Posterior cingulate gyrus (tissue), 11 donors: ENCODE results near the gene TRPV3.
"Not testable (repeated sequence)": the region's sequence is repeated elsewhere in the genome, so short reads cannot be mapped to it uniquely, and the experiment has no call there.

Experiments
- DNase-seq, 10 donors: peaks; one replicate each; pipeline versions ENCODE4 v3.0.0 to v3.0.0-alpha.2; 2020 to 2021; ENCODE audit warnings: mixed read lengths in 3 of 10
- intact Hi-C: fragments of 100-400 bp; cut with DNase I; formaldehyde crosslinking; loops from one replicate; pipeline ENCODE4 v1.15.1; 2023

The TRPV3 gene

DNA sequence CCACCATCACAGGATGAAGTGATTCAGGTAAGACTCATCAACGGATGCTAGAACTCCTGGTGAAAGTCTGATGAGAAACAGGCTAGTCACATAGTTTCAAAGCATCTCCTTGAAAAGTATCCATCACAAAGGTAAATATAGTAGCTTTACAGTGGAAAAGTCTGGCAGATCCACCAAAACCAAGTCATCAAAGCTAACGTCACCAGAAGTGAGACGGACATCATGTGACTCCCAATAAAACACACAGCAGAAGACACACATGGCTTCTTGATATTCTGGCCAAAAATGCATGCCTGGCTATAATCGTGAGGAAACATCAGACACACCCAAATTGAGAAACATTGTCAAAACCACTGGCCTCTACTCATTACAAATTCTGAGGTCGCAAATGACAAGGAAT lies 17.9 kb upstream of the TRPV3 start:
- intact Hi-C loops = no loop called here

DNA sequence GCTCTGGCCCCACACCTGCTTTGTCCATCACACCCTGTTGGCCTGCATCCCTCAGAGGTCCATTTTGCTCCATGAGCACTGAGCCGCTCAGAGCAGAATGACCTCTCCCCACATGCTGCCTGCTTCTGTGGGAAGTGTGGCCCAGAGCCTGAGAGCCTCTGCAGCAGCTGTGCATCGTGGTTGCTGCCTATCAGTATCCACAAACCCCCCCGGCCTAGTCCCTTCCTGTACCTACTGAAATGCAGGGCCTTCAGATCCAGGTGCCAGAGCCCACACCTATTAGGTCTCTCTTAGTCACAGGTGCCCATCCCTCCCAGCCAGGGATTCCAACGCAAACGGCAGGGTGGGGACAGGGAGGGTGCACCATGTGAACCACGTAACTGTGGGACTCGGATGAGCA lies 16.6 kb upstream of the TRPV3 start:
- intact Hi-C loops = no loop called here

More for the DNA sequence above, 17.9 kb upstream of the TRPV3 start:
- no peak for DNase-seq

DNA sequence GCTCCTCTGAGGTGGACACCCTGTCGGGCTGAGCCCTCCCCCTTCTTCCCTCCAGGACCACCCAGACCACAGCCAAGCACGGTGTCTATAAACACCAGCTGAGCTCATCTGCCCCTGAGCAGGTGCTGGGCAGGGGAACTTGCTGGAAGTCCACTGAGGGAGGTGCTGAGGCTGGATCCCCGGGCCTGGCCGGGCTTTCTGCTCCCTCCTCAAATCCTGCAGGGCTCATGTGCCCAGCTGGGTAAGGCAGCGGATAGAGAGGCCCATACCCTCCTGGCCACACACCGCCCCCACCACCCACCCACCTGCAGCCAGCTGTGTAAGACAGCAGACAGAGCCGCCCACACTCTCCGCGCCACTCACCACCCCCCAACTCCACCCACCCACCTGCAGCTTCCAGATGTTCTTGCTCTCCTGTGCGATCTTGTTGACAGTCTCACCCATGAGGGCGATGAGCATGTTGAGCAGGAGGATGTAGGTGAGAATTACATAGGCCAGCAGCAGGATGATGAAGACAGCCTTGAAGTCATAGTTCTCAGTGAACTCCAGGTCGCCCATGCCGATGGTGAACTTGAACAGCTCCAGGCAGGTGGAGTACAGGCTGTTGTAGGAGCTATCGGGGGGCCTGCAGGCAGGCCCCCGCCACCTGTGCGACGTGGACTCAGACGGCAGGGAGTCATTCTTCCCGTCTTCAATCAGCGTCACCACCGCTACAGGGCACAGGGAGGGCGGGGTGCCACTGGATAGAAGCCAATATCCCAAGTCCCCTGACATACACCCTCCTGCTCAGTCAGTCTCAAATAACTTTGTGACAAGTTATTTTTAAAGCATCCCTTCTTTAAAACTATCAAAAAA lies 15.9 kb upstream of the TRPV3 start:
- peak in 3 of 10 donors; percentile 59 to 64 (median 63) for DNase-seq
- intact Hi-C loops = no loop called here

More for the DNA sequence above, 16.6 kb upstream of the TRPV3 start:
- DNase-seq = peak in 3 of 10 donors; percentile 47 to 54 (median 49)

DNA sequence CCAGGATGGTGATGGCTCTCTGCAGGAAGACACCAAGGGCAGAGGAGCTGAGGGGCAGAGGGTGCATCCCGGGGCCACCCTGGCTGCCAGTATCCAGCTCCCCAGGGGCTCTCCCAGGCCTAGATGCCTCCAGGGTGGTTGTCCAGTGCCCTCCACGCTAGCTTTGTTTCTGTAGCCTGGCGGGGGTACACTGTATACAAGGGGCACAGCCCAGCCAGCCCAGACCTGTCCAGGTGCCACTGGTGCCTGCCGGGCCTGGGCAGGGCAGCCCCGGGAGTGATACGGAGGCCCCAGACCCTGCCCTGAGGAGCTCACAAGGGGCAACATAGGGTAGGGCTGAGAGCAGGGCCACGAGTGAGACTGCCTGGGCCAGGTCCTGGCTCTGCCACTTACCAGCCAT lies 14.6 kb upstream of the TRPV3 start:
- intact Hi-C loops = no loop called here
- peak in 3 of 10 donors; percentile 15 to 63 (median 55) for DNase-seq

DNA sequence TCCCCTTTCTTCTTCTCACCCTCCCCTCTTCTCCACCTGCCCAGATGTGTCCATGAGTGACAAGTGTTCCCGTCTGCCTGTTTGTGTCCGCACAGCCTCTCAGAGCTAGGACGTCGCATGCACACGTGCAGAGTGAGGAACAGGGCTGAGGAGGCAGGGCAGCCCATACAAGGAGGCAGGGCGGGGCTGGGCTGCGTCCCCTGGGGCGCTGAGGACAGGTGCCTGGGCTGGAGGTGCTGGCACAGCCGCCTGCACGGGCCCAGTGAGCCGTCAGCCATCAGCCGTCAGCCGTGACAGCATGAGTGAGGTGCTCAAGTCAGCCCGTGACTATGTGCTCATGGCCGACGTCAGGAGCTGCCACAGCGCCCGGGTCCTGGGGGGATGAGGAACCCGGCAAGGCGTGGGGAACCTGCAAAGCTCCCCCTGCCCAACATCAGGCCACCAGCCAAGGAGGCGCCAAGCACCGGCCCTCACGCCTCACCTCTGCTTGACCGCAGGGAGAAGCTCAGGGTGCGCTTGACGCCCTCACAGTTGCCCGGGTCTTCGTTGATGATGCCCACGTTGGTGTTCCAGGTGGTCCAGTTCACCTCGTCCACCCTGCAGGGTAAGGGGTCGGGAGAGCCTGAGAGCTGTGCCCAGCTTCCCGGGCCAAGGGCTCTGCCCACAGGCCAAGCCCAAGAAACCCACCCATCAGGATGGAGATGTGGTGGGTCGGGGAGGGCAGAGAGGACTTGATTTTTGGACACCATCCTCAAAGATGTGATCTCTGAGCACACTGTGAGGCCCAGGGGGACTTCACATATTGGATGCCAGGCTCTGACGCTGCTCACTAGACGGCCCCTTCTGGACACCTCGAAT lies 13.7 kb upstream of the TRPV3 start:
- intact Hi-C loops = no loop called here
- DNase-seq = peak in 3 of 10 donors; percentile 44 to 74 (median 60)

DNA sequence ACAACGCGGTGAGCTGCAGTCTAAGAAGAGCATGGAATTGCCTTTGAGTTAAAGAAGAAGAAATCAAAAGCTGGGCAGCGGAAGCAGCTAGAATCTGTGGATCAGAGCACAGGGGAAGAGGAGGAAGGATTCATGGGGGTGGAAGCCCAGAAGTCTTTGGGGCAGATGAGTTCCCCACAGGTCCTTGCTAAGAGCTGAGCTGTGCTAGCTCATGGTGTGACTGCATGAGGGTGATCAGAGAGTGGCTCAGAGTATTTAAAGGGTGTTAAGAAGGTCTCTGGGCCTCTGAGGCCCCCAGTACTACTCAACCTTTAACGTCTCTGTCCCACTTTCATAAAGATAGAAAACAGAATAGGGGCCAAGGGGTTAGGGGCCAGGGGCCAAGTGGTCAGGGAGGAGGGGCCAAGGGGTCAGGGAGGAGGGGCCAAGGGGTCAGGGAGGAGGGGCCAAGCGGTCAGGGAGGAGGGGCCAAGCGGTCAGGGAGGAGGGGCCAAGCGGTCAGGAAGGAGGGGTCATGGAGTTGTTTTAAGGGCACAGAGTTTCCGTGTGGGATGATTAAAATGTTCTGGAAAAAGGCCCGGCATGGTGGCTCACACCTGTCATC lies 12.0 kb upstream of the TRPV3 start:
- peak in 1 of 10 donors; percentile 30 for DNase-seq
- intact Hi-C loops = no loop called here

DNA sequence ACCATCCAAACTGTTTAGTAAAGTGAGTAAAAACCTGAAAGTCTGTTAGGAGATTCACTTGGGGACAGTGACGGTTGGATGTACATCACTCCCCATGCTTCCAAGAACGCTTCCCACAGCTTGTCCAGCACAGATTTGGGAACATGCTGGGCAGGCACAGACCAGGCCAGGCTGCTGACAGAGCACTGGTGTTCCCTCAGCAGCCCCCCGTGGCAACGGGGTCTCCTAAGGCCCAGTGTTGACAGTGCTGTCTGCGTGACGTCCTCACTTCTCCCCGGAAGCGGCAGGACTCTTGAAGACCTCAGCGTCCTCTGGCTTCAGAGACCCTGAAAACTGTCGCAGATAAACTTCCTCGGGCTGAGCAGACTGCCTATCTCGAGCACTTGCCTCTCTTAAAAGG lies 8.9 kb upstream of the TRPV3 start:
- DNase-seq = peak in 2 of 10 donors; percentile 36 to 70
- intact Hi-C loops = no loop called here

DNA sequence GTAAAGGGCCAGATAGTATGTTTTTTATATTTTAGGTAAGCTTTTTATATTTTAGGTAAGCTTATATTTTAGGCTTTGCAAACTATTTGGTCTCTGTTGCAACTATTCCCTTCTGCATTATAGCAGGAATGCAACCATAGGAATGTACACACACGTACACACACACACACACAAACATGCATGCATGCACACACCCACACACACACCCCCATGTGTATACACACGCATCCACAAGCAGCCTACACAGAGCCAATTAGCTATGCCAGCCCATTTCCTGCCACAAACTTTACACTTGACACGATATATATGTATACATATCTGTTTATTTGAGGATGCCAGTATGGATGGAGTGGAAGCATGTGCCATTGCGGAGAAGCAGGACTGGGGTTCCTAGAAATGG lies 7.5 kb upstream of the TRPV3 start:
- DNase-seq = peak in 1 of 10 donors; percentile 7
- intact Hi-C loops = no loop called here

DNA sequence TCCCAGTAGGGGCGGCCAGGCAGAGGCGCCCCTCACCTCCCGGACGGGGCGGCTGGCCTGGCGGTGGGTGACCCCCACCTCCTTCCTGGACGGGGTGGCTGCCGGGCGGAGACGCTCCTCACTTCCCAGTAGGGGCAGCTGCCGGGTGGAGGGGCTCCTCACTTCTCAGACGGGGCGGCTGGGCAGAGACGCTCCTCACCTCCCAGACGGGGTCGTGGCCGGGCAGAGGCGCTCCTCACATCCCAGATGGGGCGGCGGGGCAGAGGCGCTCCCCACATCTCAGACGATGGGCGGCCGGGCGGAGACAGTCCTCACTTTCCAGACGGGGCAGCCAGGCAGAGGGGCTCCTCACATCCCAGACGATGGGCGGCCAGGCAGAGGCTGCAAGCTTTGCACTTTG lies 6.6 kb upstream of the TRPV3 start:
- DNase-seq = peak in 2 of 10 donors; percentile 42 to 78
- intact Hi-C loops = not testable (repeated sequence)

DNA sequence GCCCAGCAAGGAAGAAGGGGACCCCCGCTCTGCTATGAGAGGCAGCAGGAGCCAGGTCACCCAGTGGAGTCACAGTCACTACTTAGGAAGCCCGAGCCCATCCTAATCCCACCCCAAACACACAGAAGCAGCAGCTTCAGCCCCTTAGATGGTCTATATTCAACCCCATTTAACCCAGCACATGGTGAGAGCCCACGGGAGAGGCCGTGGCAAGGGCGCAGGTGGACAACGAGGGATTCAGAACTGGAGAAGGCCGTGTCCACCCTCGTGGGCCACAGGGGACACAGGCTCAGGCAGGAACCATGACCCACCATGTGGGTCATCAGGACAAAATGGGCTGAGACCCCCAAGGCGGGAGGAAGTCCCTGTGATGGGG lies 1.6 kb upstream of the TRPV3 start:
- DNase-seq = peak in 2 of 10 donors; percentile 17 to 46
- intact Hi-C loops = no loop called here

DNA sequence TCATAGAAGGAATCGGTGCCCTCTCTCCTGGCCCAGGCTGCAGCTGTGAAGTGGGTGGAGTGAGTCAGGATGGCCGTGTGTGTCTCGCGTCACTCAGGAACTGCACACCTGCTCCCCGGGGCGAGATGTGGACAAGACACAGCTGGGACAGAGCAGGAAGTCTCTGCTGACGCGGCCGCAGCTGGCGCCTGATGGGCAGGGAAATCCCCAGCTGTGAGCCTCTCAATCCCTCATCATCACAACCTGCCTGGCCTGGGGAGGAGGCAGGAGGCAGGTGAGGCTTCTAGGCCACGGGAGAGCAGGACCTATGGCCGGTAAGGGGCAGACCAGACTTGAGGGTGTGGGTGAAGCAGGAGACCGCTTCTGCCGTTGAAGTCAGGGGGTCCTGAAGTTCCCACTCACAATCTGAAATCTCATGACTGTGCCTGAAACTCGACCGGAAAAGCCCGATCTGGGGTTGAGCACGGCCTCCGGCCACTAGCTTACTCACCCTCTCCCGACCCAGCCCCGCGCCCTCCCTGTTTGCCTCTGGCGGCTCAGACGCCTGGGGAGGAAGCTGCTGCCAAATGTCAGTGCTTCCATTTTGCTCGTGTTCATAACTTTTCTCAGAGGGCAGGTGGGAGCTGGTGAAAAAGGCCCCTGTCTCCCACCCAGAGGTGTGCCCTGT lies 1.1 kb upstream of the TRPV3 start:
- intact Hi-C loops = no loop called here
- peak in 2 of 10 donors; percentile 64 to 74 for DNase-seq

DNA sequence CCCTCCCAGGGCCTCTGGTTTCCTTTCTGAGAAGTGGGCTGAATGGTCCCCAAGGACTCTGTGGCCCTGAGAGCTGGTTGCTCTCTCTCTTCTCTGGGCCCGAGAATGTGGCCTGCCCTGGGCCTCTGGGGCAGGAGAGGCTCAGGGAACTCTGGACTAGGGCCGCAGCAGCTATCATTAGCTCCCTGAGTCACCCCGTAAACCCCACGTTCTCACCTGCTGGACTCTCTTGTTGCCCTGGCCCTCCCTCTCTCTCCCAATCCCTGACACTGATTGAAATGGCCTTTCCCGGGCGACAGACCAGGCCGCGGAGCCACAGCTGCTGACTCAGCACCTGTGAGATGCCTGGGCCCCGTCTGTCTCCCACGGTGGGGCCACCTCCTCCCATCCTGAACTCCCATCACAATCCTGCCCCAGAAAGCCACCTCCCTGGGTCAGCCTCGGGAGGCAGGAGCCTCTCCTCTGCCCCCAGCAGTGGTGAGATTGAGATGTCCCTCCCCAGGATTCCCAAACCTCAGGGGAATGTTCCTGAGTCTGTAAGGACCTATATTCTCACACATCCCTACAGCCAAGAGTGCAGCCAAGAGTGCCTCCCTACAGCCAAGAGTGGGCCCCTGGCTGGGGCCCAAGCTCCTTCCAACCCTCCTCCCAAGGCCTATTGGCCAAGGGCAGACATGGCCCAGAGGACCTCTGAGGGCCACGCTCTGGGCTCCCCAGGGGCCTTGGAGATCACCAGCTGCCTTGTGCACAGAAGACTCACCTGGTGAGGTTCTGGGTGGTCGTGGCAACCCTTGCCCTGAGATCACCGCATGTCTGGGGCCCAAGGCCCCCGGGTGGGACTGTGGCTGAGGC lies 470 bp downstream of the TRPV3 start:
- intact Hi-C loops = no loop called here
- peak in 2 of 10 donors; percentile 54 to 65 for DNase-seq

DNA sequence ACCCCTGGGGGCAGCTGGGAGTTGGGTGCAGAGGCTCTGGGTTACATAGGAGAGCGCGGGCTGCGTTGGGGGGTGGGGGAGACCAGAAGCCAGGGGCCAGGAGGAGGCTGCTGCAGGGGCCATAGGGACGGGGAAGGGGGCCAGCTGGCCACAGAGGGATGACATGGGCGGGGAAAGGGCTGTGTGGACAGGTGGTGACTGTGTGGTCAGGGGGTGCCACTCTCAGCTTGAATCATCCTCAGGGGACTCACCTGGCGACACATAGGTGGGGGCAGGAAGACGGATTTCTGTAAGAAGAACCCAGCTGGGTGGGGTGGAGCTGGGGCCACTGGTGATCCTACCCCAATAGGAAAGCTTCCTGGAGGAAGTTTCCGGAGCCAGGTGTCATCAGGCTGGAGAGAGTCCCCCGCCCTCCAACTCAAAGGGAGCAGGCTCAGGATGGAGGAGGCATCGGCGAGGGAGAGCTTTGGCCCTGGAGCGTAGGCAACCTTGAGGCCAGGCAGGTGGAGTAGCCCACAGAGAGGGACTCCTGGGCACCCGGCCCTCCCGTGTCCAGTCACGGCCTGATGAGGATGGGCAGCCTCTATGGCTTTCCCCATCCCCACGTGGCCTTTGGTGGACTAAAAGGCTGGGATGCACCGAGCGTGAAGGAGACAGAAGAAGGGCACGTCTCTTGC lies 1.2 kb downstream of the TRPV3 start:
- intact Hi-C loops = no loop called here
- DNase-seq = peak in 2 of 10 donors; percentile 45 to 84

DNA sequence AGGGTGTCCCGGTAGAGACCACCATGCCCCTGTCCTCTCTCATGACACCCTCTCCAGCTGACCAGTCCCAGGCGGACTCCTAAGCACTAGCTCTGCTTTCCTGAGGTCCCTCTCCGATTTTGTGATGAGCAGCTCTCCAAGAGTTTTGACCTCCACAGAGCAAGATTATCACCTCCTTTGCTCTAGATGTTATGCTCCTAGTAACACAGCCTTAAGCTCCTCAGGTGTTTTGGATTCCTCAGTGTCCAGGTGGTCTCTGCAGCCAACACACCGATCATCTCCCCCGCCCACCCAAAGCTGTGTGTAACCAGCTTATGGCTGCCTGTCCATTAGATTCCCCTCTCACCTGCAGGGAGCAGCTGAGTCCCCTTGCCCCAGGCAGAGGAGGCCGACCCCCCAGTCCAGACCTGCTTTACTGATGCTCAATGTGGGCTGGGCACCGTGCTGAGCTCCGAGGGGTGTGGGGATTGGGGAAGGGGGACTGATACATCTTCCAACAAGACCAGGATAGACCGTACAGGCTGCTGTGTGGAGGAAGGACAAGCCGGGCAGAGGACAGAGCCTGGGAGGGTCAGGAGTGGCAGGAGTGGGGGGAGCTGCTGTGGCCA lies 2.3 kb downstream of the TRPV3 start:
- peak in 2 of 10 donors; percentile 43 to 50 for DNase-seq
- intact Hi-C loops = no loop called here

DNA sequence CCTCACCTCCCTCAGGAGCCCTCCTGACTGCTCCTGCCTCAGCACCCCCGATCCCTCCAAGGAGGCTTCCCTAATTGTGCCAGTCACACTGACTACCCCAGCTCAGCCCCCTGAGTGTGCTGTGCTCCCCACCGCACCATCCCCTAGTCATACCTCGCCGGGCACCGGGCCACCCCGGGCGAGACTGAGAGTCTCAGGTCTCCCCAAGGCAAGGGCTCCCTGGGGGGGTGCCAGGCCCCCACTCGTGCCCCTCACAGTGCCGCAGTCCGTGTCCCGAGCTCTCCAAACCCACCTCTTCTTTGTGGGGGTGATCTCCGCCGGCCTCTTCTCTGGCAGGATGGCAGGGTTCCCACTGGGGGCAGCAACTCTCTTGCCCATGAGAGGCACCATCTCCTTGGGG lies 3.2 kb downstream of the TRPV3 start:
- intact Hi-C loops = no loop called here
- DNase-seq = peak in 2 of 10 donors; percentile 72 to 76

DNA sequence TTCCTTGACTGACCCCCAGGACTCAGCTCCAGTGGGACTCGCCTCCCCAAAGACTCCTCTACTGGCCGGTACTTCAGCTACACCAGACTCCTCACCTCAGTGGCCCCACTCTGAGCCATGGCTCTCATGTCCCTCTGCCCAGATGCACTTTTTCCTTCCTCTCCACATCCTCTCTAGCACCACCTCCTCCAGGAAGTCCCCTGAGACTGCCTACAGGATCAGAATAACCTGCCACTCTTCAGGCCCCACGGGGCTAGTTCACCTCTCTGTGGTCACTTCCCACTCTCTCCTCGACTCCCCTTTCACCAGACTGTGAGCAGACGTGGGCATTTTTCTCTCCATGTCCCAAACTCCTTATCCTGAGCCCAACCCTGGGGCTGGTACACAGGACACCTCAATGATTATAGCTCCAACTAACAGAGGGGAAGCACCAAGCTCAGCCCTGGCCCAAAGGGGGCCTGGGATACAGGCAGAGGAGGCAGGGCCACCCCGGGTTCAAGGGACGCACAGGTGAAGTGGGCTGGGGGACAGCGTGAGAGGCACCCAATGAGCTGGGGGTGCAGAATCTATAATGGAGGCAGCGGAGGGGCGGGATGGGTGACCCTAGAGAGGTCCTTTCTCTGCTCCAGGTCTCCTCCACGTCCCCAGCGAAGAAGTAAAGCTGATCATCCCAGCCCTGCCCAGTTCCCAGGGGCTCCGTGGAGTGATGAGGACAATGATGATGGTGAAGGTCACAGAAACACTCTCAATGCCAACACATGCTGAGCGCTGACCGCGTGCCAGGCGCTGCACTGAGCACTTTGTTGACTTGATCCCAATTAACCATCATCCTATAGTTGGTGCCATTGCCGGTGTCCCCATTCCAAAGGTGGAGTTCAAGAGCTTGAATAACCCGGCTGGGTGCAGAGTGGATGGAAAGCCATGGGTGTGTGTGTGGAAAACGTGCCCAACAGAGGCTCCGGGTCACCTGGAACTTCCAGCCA lies 3.9 kb downstream of the TRPV3 start:
- intact Hi-C loops = no loop called here
- peak in 2 of 10 donors; percentile 51 to 61 for DNase-seq

DNA sequence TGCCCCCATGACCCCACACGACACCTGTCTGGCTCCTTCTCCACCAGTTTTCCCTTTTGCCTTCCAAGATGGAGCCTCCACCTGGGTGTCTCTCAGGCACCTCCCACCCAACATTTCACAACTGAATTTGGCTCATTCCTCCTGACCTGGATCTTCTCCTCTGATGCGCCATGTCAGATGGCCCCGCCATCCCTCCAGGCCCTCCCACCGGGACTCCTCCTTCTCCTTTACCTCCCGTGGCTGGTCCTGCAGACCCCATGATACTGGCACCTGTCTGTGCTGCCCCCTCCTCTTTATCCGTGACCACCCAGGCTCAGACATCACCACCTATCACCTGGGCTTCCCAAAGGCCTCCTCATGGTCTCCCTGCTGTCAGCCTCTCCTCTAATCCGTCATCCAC lies 4.7 kb downstream of the TRPV3 start:
- intact Hi-C loops = no loop called here
- DNase-seq = peak in 2 of 10 donors; percentile 61 to 62
